COLO668 (cell line): ENCODE results near the gene ESRRA.
"Not testable (repeated sequence)": the region's sequence is repeated elsewhere in the genome, so short reads cannot be mapped to it uniquely, and the experiment has no call there.

Source experiments
- DNase-seq: peaks from one replicate; lab custom pipeline; 2025; ENCODE audit not compliant: unreplicated experiment; lab: John Stamatoyannopoulos, UW

The ESRRA gene

GRCh38 chr11:64307795-64308194 is 2.5 kb downstream of the ESRRA start:
- not testable (repeated sequence) for DNase-seq

- no peak for DNase-seq
These were observed 7.6 kb downstream of the ESRRA start for GRCh38 chr11:64312947-64313346.

- DNase-seq = no peak
These were observed 8.3 kb downstream of the ESRRA start for GRCh38 chr11:64313491-64314145.

- DNase-seq = no peak
These were observed 9.0 kb downstream of the ESRRA start for GRCh38 chr11:64314146-64314804.

GRCh38 chr11:64314805-64315561 is 9.7 kb downstream of the ESRRA start:
- DNase-seq = no peak

- not testable (repeated sequence) for DNase-seq
These were observed 10.6 kb downstream of the ESRRA start for GRCh38 chr11:64315667-64316526.

- DNase-seq = peak; percentile 71
These were observed 11.5 kb downstream of the ESRRA start for GRCh38 chr11:64316672-64317324.

GRCh38 chr11:64317325-64317960 is 12.1 kb downstream of the ESRRA start, which contains the start of gene TRMT112:
Gene TRMT112 (minus strand): TSS chr11:64317559. CDS start chr11:64317526, 33 bp downstream.
- peak; percentile 96 for DNase-seq

- peak; percentile 97 for DNase-seq
These were observed 12.8 kb downstream of the ESRRA start, which contains the start of gene PRDX5 for GRCh38 chr11:64317961-64318765. Gene PRDX5 (plus strand): TSS chr11:64318121. CDS start chr11:64318216, 95 bp downstream.

- DNase-seq = no peak
These were observed 13.7 kb downstream of the ESRRA start for GRCh38 chr11:64318766-64319761.

- no peak for DNase-seq
These were observed 15.2 kb downstream of the ESRRA start for GRCh38 chr11:64320556-64320955.

GRCh38 chr11:64321026-64321425 is 15.7 kb downstream of the ESRRA start:
- DNase-seq = no peak

GRCh38 chr11:64321533-64321932 is 16.2 kb downstream of the ESRRA start:
- no peak for DNase-seq

- no peak for DNase-seq
These were observed 17.6 kb downstream of the ESRRA start for GRCh38 chr11:64322925-64323260.

GRCh38 chr11:64323373-64323772 is 18.0 kb downstream of the ESRRA start:
- no peak for DNase-seq

- DNase-seq = not testable (repeated sequence)
These were observed 18.7 kb downstream of the ESRRA start for GRCh38 chr11:64323984-64324383.

- DNase-seq = no peak
These were observed 19.6 kb downstream of the ESRRA start for GRCh38 chr11:64324692-64325469.
